GM23248 (cell line): ENCODE results near the gene HEXIM2. TPM values are rescaled to one million over a fixed set of nuclear protein-coding genes. Genes with fewer than 3 reads are reported as not detected.
A peak's percentile ranks its signal among the peaks of the same experiment; 100 is the strongest.

Experiments used
- DNase-seq: peaks from one replicate; pipeline ENCODE4 v3.0.0-alpha.2; 2015
- H2AFZ ChIP-seq: fragments of 200-600 bp; sonication (generic); 2 replicates; pipeline ENCODE4 v1.6.1; 2016; ENCODE audit warnings: antibody characterized with exemption
- H3F3A ChIP-seq: fragments of 200-600 bp; sonication (generic); 2 replicates; pipeline ENCODE4 v1.6.1; 2016; ENCODE audit warnings: mild to moderate bottlenecking, antibody characterized with exemption, mixed run types; ENCODE audit not compliant: insufficient read depth
- H3K27ac ChIP-seq: fragments of 200-600 bp; sonication (generic); 2 replicates; pipeline ENCODE4 v1.5.1; 2016; ENCODE audit warnings: mild to moderate bottlenecking
- H3K27me3 ChIP-seq: fragments of 200-600 bp; sonication (generic); replicated peaks from 2 replicates; pipeline ENCODE4 v1.6.1; 2016; ENCODE audit warnings: mild to moderate bottlenecking; ENCODE audit not compliant: insufficient read depth
- H3K36me3 ChIP-seq: fragments of 200-600 bp; sonication (generic); 2 replicates; pipeline ENCODE4 v1.6.1; 2016; ENCODE audit warnings: low read depth, mild to moderate bottlenecking
- H3K4me1 ChIP-seq: fragments of 200-600 bp; sonication (generic); 2 replicates; pipeline ENCODE4 v1.6.1; 2016; ENCODE audit warnings: mild to moderate bottlenecking; ENCODE audit not compliant: insufficient read depth
- H3K4me2 ChIP-seq: fragments of 200-600 bp; sonication (generic); one replicate; pipeline ENCODE4 v1.6.1; 2016; ENCODE audit warnings: mild to moderate bottlenecking; ENCODE audit not compliant: unreplicated experiment
- H3K4me3 ChIP-seq: fragments of 200-600 bp; sonication (generic); 2 replicates; pipeline ENCODE4 v1.5.1; 2016; ENCODE audit warnings: mild to moderate bottlenecking
- H3K79me2 ChIP-seq: fragments of 200-600 bp; sonication (generic); 2 replicates; pipeline ENCODE4 v1.6.1; 2016; ENCODE audit warnings: mild to moderate bottlenecking; ENCODE audit not compliant: insufficient read depth
- H3K9ac ChIP-seq: fragments of 200-600 bp; sonication (generic); 2 replicates; pipeline ENCODE4 v1.6.1; 2016; ENCODE audit warnings: mild to moderate bottlenecking
- H3K9me2 ChIP-seq: fragments of 200-600 bp; sonication (generic); 2 replicates; pipeline ENCODE4 v1.6.1; 2016; ENCODE audit warnings: mixed run types, mild to moderate bottlenecking, moderate library complexity; ENCODE audit not compliant: insufficient read depth
- H3K9me3 ChIP-seq: fragments of 200-600 bp; sonication (generic); one replicate; pipeline ENCODE4 v1.6.1; 2017; ENCODE audit warnings: low read depth
- H4K20me1 ChIP-seq: fragments of 200-600 bp; sonication (generic); 2 replicates; pipeline ENCODE4 v1.6.0; 2016; ENCODE audit not compliant: insufficient read depth
- EZH2 ChIP-seq: fragments of 200-600 bp; sonication (generic); IDR thresholded peaks from 2 replicates; pipeline ENCODE4 v1.6.1; 2018; ENCODE audit warnings: antibody characterized with exemption, mild to moderate bottlenecking; ENCODE audit not compliant: insufficient read depth, poor library complexity, severe bottlenecking
- EZH2phosphoT487 ChIP-seq: fragments of 200-600 bp; sonication (generic); IDR thresholded peaks from 2 replicates; pipeline ENCODE4 v1.6.1; 2018; ENCODE audit warnings: antibody characterized with exemption, moderate library complexity, mild to moderate bottlenecking, low read depth; ENCODE audit not compliant: insufficient read depth
- WGBS, 2 experiments: methylation state at CpG; one replicate each; pipeline ENCODE4 v1.1.6; 2015 to 2017; ENCODE audit warnings: low lambda C conversion rate in 2 of 2, low coverage in 1 of 2; ENCODE audit errors: missing lambda C conversion rate in 2 of 2; 5-methylcytosine and 5-hydroxymethylcytosine counted together
- in situ Hi-C: fragments of 300-500 bp; cut with MboI; formaldehyde crosslinking; loops from 2 replicates; pipeline ENCODE4 v1.15.0; 2020
- polyA plus RNA-seq: library from polyadenylated mRNA; unstranded; fragments of >200 nt; fragmentation: Nextera tagmentation; extraction: Ambion mirVana; gene quantifications from 2 replicates; pipeline ENCODE4 v1.2.1, GENCODE V29; 2016
- total RNA-seq: library from RNA; depleted of rRNA; stranded (reverse); fragments of >200 nt; shearing (Covaris generic); gene quantifications from 2 replicates; pipeline ENCODE4 v1.2.3, GENCODE V29; 2014

HEXIM2 gene
- total and polyA plus RNA-seq, 2 experiments from 2014 or later = 4.8 to 8.6 TPM

GRCh38 chr17:45168991-45169752 lies 7.5 kb downstream of the HEXIM2 start:
- Histone ChIP-seq H3K27ac (no peak overlapping the region), H3K79me2 (no peaks in the 10 kb centered on the region), H3K9me3 (no peaks in the 10 kb centered on the region), H3K27me3 (no peaks in the 10 kb centered on the region), H3K36me3 (no peaks in the 10 kb centered on the region), H3K4me2 (no peak overlapping the region), H3F3A (peaks cover 14% of the 10 kb centered on the region), H3K9me2 (no peaks in the 10 kb centered on the region), H3K4me3 (no peak overlapping the region), H3K9ac (no peak overlapping the region), H4K20me1 (no peaks in the 10 kb centered on the region), H3K4me1 (peaks cover 30% of the 10 kb centered on the region), H2AFZ (no peak overlapping the region)
- 92 to 95% methylated on average over 34 to 43 of the region's 43 CpGs for WGBS, 2 experiments
- no peak for DNase-seq
- in situ Hi-C loops = no loop called here
- TF ChIP-seq EZH2 (no peak), EZH2phosphoT487 (no peak)

GRCh38 chr17:45170280-45170930 lies 8.7 kb downstream of the HEXIM2 start:
- H3K27ac ChIP-seq = peak overlapping the region; percentile 99
- H3K9ac ChIP-seq = peak overlapping the region; percentile 93
- peaks cover 14% of the 10 kb centered on the region for H3F3A ChIP-seq
- no peaks in the 10 kb centered on the region for H3K27me3 ChIP-seq
- H3K9me2 ChIP-seq = no peaks in the 10 kb centered on the region
- no peaks in the 10 kb centered on the region for H4K20me1 ChIP-seq
- H3K9me3 ChIP-seq = no peaks in the 10 kb centered on the region
- H3K4me2 ChIP-seq = peak overlapping the region; percentile 90
- H2AFZ ChIP-seq = peak overlapping the region; percentile 60
- no peaks in the 10 kb centered on the region for H3K36me3 ChIP-seq
- 37 to 38% methylated on average over 11 to 12 of the region's 12 CpGs for WGBS, 2 experiments
- H3K79me2 ChIP-seq = no peaks in the 10 kb centered on the region
- TF ChIP-seq EZH2phosphoT487 (no peak), EZH2 (no peak)
- in situ Hi-C loops = no loop called here
- peak overlapping the region; percentile 70 for H3K4me3 ChIP-seq
- H3K4me1 ChIP-seq = peaks cover 32% of the 10 kb centered on the region
- DNase-seq = no peak

GRCh38 chr17:45170931-45171337 lies 9.3 kb downstream of the HEXIM2 start:
- Histone ChIP-seq H3K27ac (peak overlapping the region; percentile 99), H2AFZ (peak overlapping the region; percentile 60), H3K9ac (peak overlapping the region; percentile 93), H3F3A (peaks cover 17% of the 10 kb centered on the region), H3K4me1 (peaks cover 38% of the 10 kb centered on the region), H3K9me2 (no peaks in the 10 kb centered on the region), H3K36me3 (no peaks in the 10 kb centered on the region), H3K4me3 (peak overlapping the region; percentile 70), H3K79me2 (no peaks in the 10 kb centered on the region), H3K4me2 (peak overlapping the region; percentile 90), H3K9me3 (no peaks in the 10 kb centered on the region), H4K20me1 (no peaks in the 10 kb centered on the region), H3K27me3 (no peaks in the 10 kb centered on the region)
- in situ Hi-C loops = no loop called here
- 3 to 9% methylated on average over 5 of the region's 5 CpGs for WGBS, 2 experiments
- TF ChIP-seq EZH2phosphoT487 (no peak), EZH2 (no peak)
- DNase-seq = peak; percentile 96

- Histone ChIP-seq H3K9ac (peak overlapping the region; percentile 93), H3K4me3 (peak overlapping the region; percentile 70), H3K9me2 (no peaks in the 10 kb centered on the region), H3K36me3 (no peaks in the 10 kb centered on the region), H3K27ac (peak overlapping the region; percentile 99), H4K20me1 (no peaks in the 10 kb centered on the region), H3K27me3 (no peaks in the 10 kb centered on the region), H3K9me3 (no peaks in the 10 kb centered on the region), H3K79me2 (no peaks in the 10 kb centered on the region), H2AFZ (peak overlapping the region; percentile 62), H3K4me1 (peaks cover 41% of the 10 kb centered on the region), H3K4me2 (peak overlapping the region; percentile 90), H3F3A (peaks cover 18% of the 10 kb centered on the region)
- in situ Hi-C loops = no loop called here
- DNase-seq = peak; percentile 76
- TF ChIP-seq EZH2 = no peak
- TF ChIP-seq EZH2phosphoT487 = no peak
- WGBS, 2 experiments = 3 to 4% methylated on average over 20 of the region's 20 CpGs
Measured at GRCh38 chr17:45171338-45172231, 9.9 kb downstream of the HEXIM2 start.
